ENCODE results near the gene KIF14. TPM values are rescaled to one million over a fixed set of nuclear protein-coding genes. Genes with fewer than 3 reads are reported as not detected.
"Not testable (repeated sequence)": the region's sequence is repeated elsewhere in the genome, so short reads cannot be mapped to it uniquely, and the experiment has no call there.

The KIF14 gene
- total and polyA plus RNA-seq, 2 of the 8 experiments (the other 6 are each of a cell fraction or from before 2014, with no cell fraction given) = 2.6 to 23.3 TPM

- POLR2A ChIA-PET (ENCODE audit: partially characterized antibody); H2BK5ac ChIP-seq (ENCODE audit: low read depth, low read length); H2BK20ac ChIP-seq (ENCODE audit: low read length); H3K4ac ChIP-seq (replicated peaks; ENCODE audit: insufficient read length, low read depth, low read length); H2AK5ac ChIP-seq (ENCODE audit: low read depth, low read length); H4K20me1 ChIP-seq (replicated peaks in 1 of 2; ENCODE audit: control insufficient read depth in 1 of 2, insufficient read depth in 2 of 2, low read length in 2 of 2); H3K27ac ChIP-seq (ENCODE audit: low read depth, low read length); FAIRE-seq; H4K8ac ChIP-seq (ENCODE audit: extremely low read depth, insufficient read depth, low read length); H3K4me1 ChIP-seq (replicated peaks in 1 of 4; ENCODE audit: control insufficient read depth in 3 of 4, insufficient read depth in 4 of 4, low read length in 3 of 4); H4K91ac ChIP-seq (replicated peaks; ENCODE audit: insufficient read length, low read length); H3K14ac ChIP-seq (ENCODE audit: insufficient read length); H3K23me2 ChIP-seq (ENCODE audit: low read depth, low read length); H2BK12ac ChIP-seq (ENCODE audit: low read depth, low read length); DNase-seq (ENCODE audit: low read depth in 1 of 2, low spot score in 2 of 2); H3K79me2 ChIP-seq (ENCODE audit: control insufficient read depth in 1 of 2, insufficient read depth in 2 of 2, low read length in 2 of 2); H3K9me3 ChIP-seq (ENCODE audit: insufficient read depth in 2 of 2, low read depth in 1 of 2, low read length in 1 of 2); H4K5ac ChIP-seq (ENCODE audit: insufficient read length, low read depth, low read length); H3K18ac ChIP-seq (ENCODE audit: extremely low read depth, low read length); H3K27me3 ChIP-seq (replicated peaks in 1 of 4; ENCODE audit: control insufficient read depth in 3 of 4, extremely low read depth in 1 of 4, insufficient read depth in 3 of 4, low read length in 3 of 4); H3K56ac ChIP-seq (replicated peaks; ENCODE audit: insufficient read length, low read depth, low read length); H3K36me3 ChIP-seq (ENCODE audit: control insufficient read depth in 2 of 4, insufficient read depth in 4 of 4, low read length in 3 of 4); H3K23ac ChIP-seq (ENCODE audit: insufficient read length); H3K4me3 ChIP-seq (ENCODE audit: extremely low read depth in 1 of 4, insufficient read depth in 2 of 4, low read depth in 3 of 4, low read length in 4 of 4); H2BK120ac ChIP-seq (replicated peaks; ENCODE audit: low read depth, low read length); H3K79me1 ChIP-seq (ENCODE audit: low read depth, low read length); H2BK15ac ChIP-seq (ENCODE audit: low read length); H3K4me2 ChIP-seq (ENCODE audit: insufficient read depth in 1 of 2, low read depth in 2 of 2, low read length in 2 of 2); H2AFZ ChIP-seq (ENCODE audit: low read length); H3K9ac ChIP-seq (replicated peaks in 1 of 4; ENCODE audit: extremely low read depth in 1 of 4, low read depth in 3 of 4, low read length in 3 of 4): not testable (repeated sequence)
- WGBS, 2 experiments (ENCODE audit: extremely low coverage in 1 of 2, insufficient coverage in 1 of 2, insufficient read length in 1 of 2, insufficient replicate concordance in 2 of 2, low coverage in 1 of 2, low lambda C conversion rate in 2 of 2, missing lambda C conversion rate in 1 of 2) = 95% methylated on average over 5 of the region's 5 CpGs; no CpG with 5 or more reads in 1 of the 2 experiments
- CTCF ChIA-PET (ENCODE audit: partially characterized antibody) = interaction anchor here (0.5 to 1.1 kb wide), 2 partner anchors 15 to 435 kb away, joined by 3 read pairs; no protein-coding TSS in a partner anchor
Measured at GRCh38 chr1:200524551-200524950, 96.0 kb downstream of the KIF14 start.

Measured in H1 (cell line).